ENCODE results near the gene IL20RA.
"Not testable (repeated sequence)": the region's sequence is repeated elsewhere in the genome, so short reads cannot be mapped to it uniquely, and the experiment has no call there.

IL20RA gene

DNA sequence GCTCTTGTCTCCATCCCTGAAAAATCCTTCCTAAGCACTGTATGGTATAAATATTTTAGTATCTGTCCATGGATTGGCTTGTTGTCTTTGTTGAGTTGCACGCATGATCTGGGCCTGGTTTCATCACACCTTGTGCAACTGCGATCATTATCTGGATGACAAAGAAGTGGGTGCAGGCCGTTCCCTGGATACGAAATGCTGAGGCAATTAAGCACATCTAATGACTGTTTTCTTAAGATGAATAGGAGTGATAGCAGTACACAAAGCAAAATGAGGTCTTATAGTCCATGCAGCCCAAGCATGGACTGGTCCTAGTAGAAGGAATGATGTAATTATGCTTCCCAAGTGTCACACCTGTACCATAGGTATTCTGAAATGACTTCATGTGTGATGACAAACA lies 74.8 kb downstream of the IL20RA start:
- no peak for DNase-seq (ENCODE audit: low read depth)

DNA sequence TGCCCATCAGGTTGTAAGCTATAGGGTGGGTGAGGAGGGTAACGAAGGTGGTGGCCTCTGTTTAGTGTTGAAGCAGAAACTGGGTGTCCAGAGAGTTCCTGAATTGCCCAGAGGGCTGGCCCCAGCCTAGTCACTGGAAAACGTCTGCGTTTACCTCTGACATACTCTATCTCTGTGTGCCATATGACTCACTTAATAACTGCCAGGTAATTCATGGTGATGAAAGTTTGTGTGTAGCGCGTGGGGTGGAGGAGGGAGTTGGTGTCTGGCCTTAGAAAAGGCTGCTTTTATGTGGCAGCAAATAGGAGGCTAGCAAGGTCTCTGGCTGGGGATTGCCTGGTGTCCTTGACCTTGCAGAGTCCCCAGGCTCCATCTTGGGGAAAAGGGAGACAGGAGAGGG lies 75.3 kb downstream of the IL20RA start:
- DNase-seq (ENCODE audit: low read depth) = no peak

DNA sequence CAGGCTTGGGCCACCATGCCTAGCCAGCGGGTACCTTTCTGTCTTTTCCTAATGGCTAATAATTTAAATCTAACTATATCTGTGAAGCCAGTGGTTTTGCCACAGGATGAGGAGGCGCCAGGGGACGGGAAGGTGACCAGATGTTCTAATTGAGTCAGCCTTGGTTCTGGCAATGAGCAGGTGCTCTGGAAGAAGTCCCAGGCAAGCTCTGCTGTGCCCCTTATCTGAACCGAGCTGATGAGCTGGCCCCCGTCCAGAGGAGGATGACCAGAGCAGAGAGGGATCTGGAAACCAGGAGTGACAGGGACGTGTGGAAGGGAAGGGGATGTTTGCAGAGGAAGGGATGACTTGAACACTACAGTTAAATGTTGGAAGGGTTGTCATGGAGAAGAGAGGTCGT lies 75.9 kb downstream of the IL20RA start:
- no peak for DNase-seq (ENCODE audit: low read depth)

DNA sequence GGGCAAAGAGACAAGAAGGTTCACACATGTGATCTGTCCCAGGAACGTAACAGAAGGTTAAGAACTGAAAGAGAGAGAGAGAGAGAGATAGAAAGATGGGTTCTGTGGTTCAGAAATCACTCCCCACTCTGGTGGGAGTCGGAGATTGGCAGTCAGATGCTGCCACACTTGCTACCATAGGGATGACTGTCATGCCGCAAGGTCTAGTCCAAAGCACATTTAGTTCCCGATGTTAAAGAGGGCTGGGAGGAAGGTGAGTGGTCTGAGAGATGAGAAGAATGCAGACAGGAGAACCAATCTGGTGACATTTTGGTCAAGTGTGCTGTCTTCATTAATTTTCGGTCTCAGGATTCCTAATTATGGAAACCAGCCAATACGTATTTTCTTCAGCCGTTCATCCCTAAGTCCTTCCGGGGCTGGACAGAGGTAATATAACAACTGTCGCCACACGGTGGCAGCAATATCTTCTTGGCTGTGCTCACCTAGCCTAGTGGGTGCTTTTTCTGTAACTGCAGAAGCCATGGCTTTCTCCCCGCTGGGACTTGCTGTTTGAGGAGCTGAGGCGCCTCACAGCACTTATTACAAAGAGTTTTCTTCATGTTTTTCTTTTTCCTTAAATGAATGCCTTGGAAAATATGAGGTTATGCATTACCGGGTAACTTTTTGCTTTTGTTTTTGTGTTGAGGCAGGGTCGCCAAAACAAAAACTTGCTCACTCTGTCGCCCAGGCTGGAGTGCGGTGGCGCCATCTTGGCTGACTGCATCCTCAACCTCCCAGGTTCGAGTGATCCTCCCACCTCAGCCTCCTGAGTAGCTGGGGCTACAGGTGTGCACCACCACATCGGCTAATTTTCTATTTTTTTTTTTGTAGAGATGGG lies 76.7 kb downstream of the IL20RA start:
- DNase-seq (ENCODE audit: low read depth) = peak; percentile 46

DNA sequence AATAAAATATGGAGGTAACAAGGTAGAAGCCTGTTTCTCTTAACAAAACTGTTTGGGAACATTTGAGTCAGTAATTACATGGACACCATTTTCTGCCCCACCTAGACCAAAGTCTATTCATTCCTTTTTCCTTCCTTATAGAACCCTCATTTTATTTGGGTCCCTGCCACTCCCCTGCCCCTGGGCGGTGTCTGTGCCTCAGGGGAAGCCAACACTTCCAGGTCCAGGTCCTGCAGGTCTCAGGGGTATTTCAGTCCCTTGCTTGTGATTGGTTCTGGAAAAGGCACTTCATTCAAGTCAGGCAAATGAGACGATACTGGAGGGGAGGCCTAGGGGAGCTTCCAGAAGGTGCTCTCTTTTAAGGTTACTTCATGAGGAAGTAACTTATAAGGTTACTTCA lies 80.4 kb downstream of the IL20RA start:
- DNase-seq (ENCODE audit: low read depth) = no peak

DNA sequence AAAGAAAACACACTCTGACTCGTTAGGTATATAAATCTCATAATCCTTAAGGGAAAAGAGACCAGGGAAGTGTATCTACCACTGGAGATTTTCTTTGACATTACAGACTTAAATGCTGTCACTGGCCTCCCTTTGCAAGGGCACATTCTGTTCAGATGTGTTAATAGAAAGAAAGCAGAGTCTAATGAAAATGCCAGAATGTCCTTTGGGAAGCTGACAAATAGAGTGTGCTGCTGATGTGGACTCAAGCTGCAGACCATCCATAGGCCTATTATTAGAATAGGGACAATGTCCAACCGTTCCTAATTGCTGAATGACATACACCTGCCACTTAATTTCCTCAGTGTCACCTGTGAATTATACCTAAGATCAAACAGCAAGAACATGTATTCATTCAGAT lies 81.5 kb downstream of the IL20RA start:
- DNase-seq (ENCODE audit: low read depth) = no peak

DNA sequence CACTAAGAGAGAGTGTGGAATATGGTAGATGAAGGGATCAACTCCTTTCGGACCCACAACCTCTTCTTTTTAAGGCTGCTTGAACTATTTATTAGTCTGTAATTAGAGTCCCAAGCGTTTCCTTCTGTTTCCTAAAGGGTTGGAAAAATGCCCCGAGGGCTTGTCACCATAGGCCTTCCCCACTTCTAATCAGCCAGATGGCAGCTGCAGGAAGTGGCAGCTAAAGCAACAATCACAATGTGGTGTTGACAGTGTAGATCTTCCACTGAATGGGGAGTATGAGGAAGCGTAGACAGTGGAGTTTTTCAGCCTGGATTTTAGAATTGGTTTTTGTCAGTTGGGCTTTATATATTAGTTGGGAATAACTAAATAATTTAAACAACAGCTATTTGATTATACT lies 82.1 kb downstream of the IL20RA start:
- no peak for DNase-seq (ENCODE audit: low read depth)

DNA sequence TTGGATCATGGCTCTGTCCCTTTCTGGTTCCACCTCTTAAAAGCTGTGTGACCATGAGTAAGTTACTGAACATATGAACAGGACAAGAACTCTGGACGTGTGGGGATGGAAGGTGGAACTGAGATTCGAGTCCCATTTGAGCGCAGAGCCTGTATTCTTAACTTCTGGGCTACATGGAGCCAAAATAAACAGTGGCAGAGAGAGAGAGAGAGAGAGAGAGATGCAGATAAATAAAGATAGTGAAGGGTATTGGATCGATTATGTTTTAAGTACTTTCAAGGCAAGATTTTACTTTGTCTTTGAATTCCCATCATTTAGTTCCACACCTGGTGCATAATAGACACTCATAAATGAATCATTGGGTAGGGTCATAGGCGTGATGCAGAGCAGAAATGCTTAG lies 82.9 kb downstream of the IL20RA start:
- no peak for DNase-seq (ENCODE audit: low read depth)

DNA sequence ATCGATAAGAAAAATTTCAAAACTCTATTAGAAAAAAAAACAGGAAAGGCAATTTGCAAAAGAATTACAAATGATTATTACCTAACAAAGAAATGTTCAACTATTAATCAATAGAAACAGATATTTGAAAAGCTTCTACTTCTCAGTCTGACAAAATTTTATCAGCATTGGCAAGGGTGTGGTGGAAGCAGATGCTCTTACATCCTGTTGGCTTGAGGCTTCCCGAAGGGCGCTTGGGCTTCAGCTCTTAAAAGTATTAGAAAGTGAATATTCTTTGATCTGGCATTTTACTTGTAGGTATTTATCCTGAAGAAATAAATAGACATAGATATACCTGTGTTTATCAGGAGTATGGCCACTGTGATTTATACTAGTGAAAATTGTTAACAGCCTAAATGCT lies 84.0 kb downstream of the IL20RA start:
- no peak for DNase-seq (ENCODE audit: low read depth)

DNA sequence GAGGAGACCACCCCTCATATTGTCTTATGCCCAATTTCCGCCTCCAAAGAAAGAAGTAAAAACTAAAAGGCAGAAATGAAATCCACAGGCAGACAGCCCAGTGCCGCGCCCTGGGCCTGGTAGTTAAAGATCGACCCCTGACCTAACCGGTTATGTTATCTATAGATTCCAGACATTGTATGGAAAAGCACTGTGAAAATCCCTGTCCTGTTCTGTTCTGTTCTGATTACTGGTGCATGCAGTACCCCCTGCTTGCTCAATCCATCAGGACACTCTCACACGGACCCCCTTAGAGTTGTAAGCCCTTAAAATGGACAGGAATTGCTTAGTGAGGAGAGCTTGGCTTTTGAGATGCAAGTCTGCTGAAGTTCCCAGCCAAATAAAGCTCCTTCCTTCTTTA lies 84.8 kb downstream of the IL20RA start:
- not testable (repeated sequence) for DNase-seq (ENCODE audit: low read depth)

DNA sequence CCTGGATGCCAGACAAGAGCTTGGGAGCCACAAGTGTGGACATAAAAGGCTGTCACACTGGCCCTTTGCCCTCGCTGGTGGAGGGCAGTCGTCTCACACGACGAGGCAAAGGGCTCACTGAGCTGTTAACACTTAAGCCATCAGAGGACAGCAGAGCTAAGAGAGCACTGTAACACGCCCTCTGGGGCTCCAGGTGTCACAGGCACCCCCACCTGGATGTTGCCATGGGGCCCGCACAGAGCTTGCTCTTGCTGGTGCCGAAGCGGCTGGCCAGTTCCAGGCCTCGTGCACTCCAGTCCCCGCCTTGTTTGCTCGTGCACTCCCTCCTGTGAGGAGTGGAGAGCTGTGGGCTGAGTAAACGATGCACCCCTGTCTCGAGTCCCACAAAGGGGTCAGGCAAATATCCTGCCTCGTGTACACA lies 85.3 kb downstream of the IL20RA start:
- DNase-seq (ENCODE audit: low read depth) = no peak

DNA sequence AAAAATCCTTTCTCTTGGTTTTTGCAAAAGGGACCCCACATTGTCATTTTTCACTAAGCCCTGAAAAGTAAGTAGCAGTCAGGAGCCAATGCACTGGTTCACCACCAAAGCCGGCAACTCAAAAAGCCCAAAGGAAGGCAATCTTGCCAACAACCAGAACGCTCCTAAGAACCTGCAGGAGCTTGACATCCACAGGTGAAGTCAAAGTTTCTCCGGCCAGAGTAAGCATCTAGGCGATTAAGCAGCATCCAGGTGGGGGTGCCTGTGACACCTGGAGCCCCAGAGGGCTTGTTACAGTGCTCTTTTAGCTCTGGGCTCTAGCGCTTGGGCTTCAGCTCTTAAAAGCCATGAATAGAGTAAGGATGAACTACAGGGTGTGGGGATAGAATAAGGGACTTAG lies 86.6 kb downstream of the IL20RA start:
- DNase-seq (ENCODE audit: low read depth) = no peak

DNA sequence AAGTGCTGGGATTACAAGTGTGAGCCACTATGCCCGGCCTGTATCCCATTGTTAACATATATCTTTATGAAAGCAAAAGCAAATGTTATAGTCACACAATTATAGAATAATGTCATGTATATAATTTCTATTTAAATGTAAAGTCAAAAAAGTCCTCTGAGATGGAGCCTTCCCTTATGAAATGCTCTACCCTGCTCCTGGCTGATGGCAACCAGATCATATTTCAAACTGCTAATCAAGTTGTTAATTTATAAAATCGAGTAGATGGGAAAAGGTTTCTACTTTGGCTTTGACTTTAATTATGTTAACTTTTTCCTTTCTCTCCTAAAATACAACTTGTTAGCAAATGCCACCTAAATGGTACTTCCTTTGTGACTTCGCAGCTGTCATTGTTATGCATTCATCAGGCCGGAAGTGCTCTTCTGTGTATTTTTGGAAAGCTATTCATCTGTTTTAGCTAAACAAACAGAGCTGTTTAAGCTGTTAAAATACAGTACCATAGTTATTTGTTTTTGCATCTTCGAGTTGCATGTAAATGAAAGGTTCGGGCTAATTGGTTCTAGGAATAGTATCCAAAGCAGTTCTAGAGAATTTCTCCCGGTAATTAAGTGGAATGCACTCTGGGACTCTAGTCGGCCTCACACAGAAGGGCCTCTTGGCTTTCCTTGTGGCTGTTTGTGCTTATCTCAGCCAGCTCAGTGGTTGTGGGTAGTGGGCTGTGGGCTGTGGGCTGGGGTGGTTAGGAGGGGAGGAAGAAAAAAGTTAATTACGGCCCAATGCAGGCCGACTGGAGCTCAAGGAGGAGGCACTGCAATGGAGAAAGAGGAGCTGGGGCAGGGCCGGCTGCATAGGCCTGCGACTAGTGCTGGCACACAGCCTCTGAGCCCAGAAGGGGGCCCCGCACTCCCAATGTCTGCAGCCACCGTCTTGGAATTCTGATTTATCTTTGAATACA lies 87.9 kb downstream of the IL20RA start:
- no peak for DNase-seq (ENCODE audit: low read depth)

DNA sequence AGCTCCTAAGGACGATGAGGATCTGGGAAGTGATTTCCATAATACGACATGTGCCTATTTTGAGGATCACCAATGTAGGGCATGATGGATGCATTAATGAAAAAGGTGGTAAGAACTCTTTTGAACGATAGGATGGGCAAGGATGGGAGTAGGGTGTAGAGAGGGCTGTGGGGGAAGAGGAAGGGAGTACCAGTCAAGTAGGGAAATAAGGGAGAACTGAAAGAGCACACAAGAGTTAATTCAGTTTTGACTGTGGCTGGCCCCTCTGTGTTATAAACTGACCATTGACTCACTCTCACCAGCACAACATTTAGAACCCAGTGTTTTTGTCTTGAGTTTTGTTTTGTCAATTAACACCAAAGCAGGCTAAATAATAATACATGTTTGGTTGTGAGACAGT lies 89.6 kb downstream of the IL20RA start:
- DNase-seq (ENCODE audit: low read depth) = no peak

DNA sequence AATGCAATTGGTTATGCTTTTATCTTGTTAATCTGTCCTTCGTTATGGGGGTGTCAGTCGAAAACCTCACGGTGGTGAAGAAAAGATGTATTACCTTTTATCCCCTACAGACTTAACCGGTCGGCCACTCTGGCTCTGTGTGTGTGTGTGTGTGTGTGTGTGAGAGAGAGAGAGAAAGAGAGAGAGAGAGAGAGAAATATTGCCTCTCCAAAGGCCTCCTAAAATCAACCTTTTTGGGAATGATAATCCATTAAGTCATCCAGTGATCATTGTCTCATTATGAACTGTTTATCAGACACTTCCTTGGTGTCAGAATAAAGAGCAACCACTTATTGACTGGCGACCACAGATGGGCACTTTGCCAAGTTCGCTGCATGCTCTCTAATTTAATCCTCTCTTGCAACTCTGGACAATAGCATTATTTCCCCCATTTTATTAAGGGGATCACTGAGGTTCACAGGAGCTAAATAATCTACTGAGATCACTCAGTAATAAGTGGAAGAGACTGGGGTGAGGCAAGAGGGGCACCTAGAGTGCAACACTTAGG lies 92.0 kb downstream of the IL20RA start:
- no peak for DNase-seq (ENCODE audit: low read depth)

DNA sequence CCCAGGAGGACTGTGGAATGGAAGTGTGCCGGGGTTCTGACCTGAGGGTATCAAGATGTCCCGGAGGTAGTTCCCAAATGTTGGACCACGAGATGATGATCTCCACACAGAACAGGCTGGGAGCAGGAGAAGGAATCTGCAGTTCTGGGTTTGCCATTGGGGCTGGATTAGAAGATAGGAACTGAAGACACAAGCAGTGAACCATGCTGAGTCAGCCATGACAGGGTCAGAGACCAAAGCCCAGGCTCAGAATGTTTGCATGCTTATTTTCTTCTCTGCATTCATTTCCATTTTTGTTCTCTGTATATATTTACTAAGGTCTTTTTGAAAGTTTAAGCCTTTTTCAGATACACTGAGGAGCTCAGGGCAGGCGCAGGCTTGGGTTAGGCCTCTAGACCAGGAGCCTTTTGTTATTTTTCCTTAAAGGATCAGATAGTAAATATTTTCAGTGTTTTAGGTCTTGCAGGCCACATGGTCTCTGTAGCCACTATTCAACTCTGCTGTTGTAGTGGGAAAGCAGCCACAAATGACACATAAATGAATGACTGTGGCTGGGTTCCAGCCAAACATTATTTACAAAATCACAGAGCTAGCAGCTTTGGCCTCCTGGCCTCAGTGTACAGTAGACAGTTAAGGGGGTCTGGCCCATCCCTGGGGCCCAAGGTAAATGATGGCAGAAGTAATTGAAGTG lies 94.2 kb downstream of the IL20RA start:
- no peak for DNase-seq (ENCODE audit: low read depth)

All from fibroblast of the conjunctiva (primary cell).